ENCODE data around the gene SH3BP4.

SH3BP4 gene

DNA sequence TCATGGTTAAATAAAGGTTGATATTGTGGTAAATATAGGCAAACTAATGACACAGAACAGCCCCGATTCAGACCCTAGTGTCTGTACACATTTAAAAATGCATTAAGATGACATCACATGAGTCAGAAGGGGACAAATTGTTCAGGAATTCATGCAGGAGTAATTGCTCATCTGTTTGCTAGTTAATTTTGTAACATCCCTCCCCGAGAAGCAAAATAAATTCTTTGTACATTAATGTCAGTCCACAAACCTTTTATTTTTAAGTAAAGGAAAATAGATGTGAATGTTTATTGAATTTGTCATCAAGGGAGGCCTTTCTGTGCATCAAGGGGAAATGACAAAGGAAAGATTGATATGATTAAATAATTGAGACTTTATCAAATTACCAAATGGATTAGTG, 69.9 kb downstream of the SH3BP4 start:
- DNase-seq: peak; percentile 94

DNA sequence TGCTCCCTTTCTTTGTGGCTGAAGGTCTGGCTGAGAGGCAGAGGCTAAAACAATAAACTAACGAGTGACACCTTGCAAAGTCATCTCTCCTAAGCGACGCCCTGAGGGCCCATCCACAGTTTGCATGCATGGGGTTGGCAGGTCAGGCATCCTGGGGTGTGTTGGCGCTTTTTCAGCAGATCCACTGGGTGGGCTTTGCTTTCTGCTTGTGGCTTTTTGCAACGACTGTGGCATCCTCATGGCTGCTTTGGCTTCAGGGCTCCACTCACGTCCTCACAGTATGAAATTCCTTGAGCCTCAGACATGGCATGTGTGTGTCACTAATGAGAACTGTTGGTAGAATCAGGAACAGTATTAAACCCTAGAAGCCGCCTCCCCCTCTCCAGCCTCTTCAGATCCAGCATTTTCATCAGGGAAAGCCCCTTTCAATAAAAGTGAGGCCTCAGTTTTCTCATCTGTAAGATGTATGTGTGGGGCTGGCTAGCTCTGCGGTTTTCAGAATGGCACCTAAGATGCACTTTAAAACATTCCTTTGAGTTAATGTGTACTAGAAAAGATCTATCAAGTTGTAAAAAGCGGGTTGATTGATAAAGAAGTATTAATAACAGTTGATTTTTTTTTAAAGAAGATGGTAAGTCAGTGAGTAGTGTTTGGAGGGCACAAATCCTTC, 72.5 kb downstream of the SH3BP4 start:
- peak; percentile 64 for DNase-seq

DNA sequence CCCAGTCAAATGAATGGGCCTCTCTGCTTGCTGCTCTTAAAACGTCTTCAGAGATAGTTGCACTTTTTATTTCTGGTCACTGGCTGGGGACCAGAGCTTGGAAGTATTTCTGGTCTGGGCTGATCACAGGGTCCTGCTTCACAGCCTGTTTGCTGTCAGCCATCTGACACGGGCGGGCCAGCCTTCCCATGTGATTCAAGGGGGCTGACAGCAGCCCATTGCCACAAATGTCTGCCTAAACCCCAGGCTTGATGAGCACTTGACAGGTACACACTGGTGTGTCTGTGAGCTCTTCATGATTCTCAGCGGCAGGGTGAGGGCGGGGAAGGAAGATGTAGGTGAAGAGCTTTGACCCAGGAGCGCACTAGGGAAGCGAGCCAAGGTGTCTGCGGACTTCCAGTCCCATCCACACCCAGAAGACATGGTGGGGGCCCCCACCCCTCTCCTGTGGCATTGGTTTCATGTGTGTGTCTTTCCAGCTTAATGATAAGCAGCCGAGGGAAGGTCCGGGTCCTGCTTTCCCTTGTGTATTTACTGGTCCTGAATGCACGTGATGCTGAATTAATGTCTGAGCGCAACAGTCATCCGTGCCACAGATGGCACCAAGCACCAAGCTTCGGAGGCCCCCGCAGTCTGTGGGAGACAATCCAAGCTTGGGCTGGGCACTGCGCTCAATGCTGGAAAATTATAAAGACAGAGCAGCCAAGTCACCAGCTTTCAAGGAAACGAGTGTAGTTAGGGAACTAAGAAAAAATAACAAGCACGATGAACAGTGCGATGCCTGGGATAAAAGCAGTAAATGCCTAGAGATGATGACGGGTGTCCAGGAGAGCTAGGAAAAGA, 73.3 kb downstream of the SH3BP4 start:
- DNase-seq: no peak

DNA sequence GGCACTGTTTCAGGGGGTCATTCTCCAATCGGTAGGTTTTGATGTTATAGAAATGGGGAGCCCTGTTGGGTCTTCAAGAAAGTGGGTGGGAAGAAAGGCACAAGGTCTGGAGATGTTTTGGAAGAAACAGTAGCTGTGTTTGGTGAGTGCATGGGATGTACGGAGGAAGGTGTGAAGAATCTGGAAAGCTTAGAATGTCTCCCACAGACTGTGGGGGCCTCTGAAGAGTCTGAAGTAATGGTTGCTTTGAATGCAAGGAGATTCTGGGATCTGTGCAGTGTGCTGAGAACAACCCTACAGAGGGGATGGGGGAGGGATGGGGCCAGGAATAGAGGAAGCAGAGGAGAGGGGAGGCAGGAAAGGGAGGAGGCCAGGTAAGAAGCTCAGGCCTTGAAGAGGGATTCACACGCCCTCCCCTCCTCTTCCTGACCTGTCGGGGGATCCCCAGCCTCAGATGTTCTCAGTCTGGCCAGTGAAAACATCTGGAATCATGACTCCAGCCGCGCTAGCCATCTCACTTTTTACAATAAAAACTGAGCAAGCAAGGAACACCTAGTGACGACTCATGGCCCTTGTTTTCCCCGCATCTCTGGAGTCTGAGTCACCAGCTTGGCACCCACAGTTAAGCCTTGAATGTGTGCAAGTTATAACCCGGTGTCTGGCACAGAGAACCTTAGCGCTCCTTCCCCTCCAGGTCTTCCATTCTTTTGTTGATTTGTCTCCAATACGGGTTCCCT, 74.2 kb downstream of the SH3BP4 start:
- DNase-seq: peak; percentile 82

DNA sequence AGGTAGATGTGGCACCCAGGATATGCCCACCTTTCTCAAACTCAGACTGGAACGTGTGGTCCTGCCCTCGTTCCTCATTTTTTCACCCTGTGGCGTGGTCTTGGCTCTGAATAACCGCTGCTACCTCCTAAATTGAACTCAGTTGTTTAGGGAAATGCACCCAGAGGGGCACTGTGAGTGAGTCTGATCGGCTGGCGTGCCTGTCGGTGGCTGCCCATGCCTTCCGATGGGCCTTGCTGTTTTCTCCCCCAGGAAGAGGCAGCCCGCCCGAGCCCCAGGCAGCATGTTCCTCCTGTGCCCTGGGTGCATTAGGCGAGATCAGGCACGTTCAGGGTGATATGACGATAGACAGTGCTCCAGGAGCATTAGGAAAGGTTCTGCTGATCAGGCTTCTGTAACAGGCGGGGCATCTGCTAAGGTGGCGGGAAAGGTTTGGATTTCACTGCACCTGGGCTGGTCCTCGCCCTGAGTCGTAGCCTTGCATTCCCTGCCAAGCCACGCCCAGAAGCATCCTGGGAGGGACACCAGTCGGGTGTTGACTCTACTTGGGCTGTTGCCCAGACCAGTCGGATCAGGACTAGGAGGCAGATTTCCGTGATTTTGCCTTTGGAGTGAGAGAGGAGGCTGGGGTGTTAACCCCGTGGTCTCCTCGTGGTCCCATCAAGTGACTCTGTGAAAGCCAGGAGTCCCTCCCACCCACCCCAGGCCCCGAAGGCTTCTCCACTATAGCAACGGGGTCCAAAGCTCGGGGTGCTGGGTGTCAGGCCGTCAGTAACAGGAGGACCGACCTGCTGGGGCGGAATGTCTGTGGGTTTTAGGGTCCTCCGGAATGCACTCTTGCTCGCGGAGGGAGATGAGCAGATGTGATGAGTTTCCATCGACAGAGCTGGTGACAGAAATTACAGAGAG, 75.1 kb downstream of the SH3BP4 start:
- peak; percentile 63 for DNase-seq

DNA sequence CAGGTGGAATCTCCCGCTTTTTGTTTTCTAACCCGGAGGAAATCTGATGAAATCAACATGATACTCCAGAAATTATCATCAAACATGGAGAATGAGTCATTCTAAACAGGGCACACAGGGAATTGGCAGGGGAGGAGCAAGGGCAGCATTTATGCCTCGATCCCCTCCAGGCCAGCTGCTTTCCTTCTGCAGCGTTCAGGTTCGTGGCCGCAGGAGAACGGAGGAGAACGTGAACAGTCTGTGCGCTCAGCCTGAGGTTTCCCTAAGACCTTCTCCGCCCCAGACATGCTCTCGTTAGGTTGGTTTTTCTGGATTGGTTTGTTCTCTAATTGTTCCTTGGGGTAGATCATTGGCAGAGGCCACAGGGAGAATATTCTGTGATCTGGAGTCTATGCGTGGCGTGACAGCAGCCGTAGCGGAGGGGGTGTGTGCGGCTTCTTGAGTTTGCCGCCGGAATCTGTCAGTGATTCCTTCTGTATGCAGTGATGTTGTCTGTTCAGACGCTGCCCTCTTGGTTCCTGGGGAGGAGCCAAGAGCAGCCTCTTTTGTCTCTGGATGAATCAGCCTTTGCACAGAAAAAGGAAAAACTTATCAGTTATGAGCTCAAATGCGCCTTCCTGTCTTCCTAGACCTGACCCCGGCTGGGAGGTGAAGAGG, 75.9 kb downstream of the SH3BP4 start:
- DNase-seq: peak; percentile 81

DNA sequence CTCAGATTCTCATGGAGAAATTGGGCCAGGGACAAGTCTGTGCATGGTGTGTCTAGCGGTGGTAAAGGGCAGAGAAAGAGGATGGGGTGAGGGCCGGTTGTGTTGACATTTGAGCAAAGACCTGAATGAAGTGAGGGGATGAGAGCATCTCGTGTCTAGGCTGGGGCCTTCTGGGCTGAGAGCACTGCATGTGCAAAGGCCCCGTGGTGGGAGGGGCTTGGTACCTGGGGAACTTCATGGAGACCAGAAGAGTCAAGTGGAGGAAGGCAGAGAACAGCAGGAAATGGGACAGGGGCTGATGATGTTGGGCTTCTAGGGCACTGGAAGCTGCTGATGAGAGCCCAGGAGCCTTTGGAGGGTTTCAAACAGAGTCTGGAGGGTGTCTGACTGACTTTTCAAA, 76.8 kb downstream of the SH3BP4 start:
- DNase-seq: no peak

DNA sequence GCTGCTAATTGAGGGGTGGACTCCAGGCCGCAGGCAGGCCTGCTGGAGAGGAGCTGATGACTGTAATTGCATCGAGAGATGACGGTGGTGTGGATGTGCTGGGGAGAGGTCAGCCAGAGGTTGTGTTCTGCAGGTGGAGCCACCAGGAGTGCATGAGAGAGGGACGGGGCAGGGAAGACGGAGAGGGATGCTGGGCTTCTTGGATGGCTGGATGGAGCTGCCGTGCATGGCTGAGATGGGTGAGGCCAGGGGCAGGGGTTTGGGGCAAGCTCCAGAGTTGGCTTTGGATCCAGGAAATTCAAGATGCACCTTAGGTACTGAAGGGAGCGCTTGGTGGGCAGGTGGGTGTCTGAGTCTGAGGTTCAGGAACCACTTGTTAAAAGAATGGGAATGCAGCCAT, 77.2 kb downstream of the SH3BP4 start:
- DNase-seq: no peak

DNA sequence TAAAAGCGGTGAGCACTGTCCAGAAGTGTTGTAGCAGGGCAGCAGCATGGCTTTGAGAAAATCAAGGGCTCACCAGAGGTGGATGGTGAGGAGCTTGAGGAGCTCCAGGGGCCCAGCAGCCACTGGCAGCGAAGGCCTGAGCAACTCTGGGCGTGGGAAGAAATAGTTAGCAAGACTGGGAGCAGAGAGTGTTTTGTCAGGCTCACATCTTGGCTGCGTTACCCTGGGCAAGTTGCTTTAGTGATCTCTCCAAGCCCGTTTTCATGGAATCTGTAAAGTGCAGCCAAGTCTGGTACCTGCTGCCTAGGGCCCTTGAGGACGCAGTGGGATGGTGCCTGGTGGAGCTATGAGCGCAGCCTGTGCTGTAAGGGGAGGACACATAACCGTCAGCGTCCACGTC, 78.3 kb downstream of the SH3BP4 start:
- DNase-seq: no peak

DNA sequence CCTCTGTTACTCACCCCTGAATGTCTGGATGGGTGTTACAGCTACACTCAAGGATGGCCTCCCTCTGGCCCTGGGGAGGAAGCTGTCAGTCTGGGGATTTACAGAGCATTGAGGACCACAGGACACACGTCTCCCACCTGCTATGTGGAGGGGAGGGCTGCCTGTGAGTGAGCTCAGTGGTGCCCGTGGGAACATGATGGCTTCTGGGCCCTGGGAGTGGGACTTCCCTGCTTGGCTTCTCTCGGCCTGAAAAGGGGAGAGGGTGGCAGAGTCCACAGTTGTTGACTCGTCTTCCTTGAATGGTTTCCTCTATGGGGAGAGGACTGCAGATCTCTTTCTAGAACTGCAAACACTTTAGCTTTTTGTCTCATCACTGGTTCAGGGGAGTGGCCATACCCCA, 79.1 kb downstream of the SH3BP4 start:
- DNase-seq: no peak

DNA sequence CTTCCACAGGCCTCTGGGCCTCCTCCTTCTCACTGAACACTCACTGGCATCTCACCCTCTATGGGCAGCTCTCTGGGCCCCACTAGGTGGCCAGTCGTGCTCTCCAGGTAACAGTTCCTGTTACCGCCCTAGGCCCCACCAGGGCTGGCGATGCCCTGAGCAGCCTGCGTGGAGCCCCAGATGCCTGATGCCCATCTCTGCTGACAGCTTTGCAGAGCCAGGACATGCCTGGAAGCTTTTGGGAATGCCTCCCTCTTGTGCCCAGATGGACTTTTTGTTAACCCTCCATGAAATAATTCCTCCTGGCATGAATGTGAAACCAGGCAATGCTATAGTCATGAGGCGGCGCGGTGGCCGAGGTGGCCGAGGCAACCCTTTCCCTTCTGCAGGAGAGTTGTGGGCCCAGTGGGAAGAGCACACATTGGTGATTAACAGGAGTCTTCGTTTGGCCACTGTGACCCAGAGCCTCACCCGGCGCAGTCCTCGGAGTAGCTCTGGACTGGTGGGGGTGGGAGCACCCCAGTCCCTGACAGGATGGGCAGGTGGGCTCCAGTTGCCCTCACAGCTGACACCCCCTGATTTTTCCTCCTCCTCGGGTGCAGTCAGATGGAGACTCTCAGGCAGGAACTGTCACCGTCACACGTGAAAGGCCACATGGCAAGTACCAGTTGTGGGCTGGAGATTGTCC, 80.0 kb downstream of the SH3BP4 start:
- no peak for DNase-seq

DNA sequence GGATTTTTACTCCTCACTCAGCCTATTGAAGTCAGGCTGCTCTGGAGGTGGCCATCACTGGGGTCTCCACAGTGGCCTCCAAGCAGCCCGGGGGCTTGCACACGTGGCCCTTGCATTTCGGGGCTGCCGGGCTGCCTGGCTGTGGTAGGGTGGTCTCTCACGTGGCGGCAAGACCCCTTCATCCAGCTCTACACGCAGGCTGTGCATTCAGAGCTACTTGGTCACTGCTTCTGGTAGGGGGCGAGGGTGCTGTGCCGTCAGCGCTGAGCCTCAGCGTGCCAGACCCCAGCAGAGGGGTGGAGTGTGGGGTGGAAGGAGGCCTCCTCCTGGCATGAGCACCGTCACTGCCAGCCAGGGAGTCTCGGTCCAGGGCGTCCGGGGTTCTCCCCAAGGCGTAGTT, 80.6 kb downstream of the SH3BP4 start:
- DNase-seq: no peak

DNA sequence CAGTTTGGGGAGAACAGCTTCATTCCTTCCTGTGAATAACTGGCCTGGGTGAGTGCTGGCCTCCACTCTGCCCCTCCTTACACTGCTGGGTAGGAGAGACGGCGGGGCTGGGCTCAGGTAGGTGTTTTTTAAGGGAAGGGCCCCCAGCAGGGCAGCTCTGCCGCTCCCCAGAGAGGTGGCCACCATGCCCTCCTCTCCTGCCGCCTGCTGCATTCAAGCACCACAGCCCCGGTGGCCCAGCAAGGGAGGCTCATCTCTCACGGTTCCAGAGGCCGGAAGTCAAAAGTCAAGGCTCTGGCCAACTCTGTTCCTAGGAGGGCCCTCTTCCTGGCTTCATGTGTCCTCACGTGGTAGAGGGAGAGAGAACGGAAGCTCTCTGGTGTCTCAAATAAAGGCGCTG, 81.1 kb downstream of the SH3BP4 start:
- DNase-seq: no peak

DNA sequence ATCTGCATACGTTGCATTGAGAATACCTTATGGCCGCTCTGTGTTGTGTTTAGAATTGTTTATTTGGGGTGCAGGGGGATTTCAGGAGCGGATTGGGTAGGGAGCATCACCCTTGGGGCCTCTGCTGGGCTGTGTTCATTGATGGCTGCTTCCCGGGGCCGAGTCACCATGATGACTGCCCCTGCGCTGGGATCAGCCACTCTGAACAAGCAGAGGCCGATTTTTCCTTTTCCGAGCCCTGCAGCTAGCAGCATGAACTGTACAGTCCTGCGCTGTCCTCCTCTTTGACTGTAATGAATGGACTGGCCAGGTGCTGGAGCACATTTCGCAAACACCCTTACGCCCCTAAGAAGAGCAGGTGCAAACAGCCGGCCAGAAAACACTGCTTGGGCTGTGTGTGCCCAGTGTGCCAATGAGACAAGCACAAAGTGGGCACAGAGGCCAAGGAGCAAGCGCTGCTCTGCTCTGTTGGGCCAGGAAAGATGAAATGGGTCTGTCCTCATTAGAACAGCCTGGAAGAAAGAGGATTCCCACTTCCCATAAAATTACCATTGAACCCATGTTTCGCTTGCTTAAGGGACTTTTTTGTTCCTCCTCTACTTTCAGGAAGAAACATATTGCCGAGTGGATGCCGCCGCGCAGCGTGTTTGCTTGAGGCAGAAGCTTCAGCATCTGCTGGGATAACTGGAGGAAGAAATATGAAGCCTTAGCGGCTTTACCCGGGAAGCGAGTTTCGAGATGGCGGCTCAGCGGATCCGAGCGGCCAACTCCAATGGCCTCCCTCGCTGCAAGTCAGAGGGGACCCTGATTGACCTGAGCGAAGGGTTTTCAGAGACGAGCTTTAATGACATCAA, 82.7 kb downstream of the SH3BP4 start:
- no peak for DNase-seq

DNA sequence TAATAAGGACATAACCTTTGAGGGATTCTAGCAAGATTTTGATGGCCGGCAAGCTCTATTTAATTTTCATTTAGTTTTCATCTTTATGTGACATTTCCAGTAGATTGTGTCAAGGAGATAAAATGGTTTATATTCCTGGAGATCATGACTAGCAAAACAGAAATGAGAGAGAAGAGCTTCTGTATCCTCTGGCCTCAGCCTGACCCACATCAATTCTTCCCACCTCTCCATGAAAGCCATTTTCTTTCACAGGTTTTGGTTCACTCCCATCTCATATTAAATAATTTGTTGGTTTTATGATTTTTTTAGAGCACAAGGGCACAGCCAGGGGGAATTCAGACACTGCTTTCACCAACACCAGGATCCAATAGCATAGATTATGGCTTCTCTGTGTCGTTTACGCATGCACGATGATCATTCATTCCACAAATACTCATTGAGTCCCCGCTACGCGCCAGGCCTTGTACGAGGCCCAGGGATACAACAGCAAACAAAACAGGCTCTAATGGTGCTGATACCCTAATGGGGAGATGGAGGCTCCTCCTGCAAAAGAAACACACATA, 85.9 kb downstream of the SH3BP4 start:
- no peak for DNase-seq

DNA sequence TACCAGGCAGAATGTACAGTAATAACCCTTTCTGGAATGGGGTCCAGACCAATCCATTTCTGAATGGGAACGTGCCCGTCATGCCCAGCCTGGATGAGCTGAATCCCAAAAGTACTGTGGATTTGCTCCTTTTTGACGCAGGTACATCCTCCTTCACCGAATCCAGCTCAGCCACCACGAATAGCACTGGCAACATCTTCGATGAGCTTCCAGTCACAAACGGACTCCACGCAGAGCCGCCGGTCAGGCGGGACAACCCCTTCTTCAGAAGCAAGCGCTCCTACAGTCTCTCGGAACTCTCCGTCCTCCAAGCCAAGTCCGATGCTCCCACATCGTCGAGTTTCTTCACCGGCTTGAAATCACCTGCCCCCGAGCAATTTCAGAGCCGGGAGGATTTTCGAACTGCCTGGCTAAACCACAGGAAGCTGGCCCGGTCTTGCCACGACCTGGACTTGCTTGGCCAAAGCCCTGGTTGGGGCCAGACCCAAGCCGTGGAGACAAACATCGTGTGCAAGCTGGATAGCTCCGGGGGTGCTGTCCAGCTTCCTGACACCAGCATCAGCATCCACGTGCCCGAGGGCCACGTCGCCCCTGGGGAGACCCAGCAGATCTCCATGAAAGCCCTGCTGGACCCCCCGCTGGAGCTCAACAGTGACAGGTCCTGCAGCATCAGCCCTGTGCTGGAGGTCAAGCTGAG, 89.6 kb downstream of the SH3BP4 start:
- no peak for DNase-seq

DNA sequence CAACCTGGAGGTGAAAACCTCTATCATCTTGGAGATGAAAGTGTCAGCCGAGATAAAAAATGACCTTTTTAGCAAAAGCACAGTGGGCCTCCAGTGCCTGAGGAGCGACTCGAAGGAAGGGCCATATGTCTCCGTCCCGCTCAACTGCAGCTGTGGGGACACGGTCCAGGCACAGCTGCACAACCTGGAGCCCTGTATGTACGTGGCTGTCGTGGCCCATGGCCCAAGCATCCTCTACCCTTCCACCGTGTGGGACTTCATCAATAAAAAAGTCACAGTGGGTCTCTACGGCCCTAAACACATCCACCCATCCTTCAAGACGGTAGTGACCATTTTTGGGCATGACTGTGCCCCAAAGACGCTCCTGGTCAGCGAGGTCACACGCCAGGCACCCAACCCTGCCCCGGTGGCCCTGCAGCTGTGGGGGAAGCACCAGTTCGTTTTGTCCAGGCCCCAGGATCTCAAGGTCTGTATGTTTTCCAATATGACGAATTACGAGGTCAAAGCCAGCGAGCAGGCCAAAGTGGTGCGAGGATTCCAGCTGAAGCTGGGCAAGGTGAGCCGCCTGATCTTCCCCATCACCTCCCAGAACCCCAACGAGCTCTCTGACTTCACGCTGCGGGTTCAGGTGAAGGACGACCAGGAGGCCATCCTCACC, 90.2 kb downstream of the SH3BP4 start:
- no peak for DNase-seq

Data from fibroblast of skin of abdomen (primary cell).